GM13976 (cell line): ENCODE results near the gene HAND2.

Source experiments
- DNase-seq: peaks from one replicate; pipeline ENCODE4 v3.0.0; 2012; ENCODE audit warnings: low spot score
- CTCF ChIP-seq: IDR thresholded peaks from 2 replicates; pipeline ENCODE4 v1.5.1; 2012; ENCODE audit warnings: borderline replicate concordance, mild to moderate bottlenecking; ENCODE audit not compliant: insufficient read depth; ENCODE audit errors: extremely low read depth, missing control alignments, control extremely low read depth
- in situ Hi-C: fragments of 300-500 bp; cut with MboI; formaldehyde crosslinking; loops from one replicate; pipeline ENCODE4 v1.12.0; 2022; ENCODE audit warnings: low sequenced_read_pairs, mixed read lengths, inconsistent platforms; ENCODE audit not compliant: unreplicated experiment

Gene HAND2

GRCh38 chr4:173503330-173504180 is 26.5 kb downstream of the HAND2 start:
- no peak for DNase-seq
- in situ Hi-C loops = no loop called here

GRCh38 chr4:173502282-173502681 is 27.7 kb downstream of the HAND2 start:
- in situ Hi-C loops = no loop called here
- TF ChIP-seq CTCF = no peak
- DNase-seq = no peak

More at GRCh38 chr4:173503330-173504180, 26.5 kb downstream of the HAND2 start:
- TF ChIP-seq CTCF = no peak

GRCh38 chr4:173501592-173502150 is 28.4 kb downstream of the HAND2 start:
- no peak for DNase-seq
- TF ChIP-seq CTCF = no peak
- in situ Hi-C loops = no loop called here

- in situ Hi-C loops = no loop called here
- no peak for TF ChIP-seq CTCF
- DNase-seq = no peak
These were observed 29.0 kb downstream of the HAND2 start for GRCh38 chr4:173500841-173501591.

GRCh38 chr4:173499658-173500535 is 30.1 kb downstream of the HAND2 start:
- DNase-seq = no peak
- TF ChIP-seq CTCF = no peak
- in situ Hi-C loops = loop anchor here (10.0 kb wide), 1 partner anchor 185 kb away; no protein-coding TSS in a partner anchor

GRCh38 chr4:173498771-173499170 is 31.3 kb downstream of the HAND2 start:
- no peak for TF ChIP-seq CTCF
- DNase-seq = no peak
- in situ Hi-C loops = loop anchor here (10.0 kb wide), 1 partner anchor 184 kb away; no protein-coding TSS in a partner anchor
